ENCODE results near the gene ARRB1. TPM values are rescaled to one million over a fixed set of nuclear protein-coding genes. Genes with fewer than 3 reads are reported as not detected.

Gene ARRB1
- total RNA-seq, 1 experiment from 2014 or later: 3.6 TPM

GRCh38 chr11:75330291-75330690, 21.2 kb downstream of the ARRB1 start:
- Histone ChIP-seq H3K27me3 (replicated peaks) (no peaks in the 10 kb centered on the region), H3K4me3 (no peak overlapping the region), H3K27ac (no peak overlapping the region), H3K4me1 (replicated peaks) (peaks cover 17% of the 10 kb centered on the region), H3K36me3 (no peaks in the 10 kb centered on the region), H3K9me3 (replicated peaks) (no peaks in the 10 kb centered on the region)
- no peak for DNase-seq (ENCODE audit: low read depth in 1 of 2, low spot score in 2 of 2)

- H3K36me3 ChIP-seq: no peaks in the 10 kb centered on the region
- peaks cover 17% of the 10 kb centered on the region for H3K4me1 ChIP-seq (replicated peaks)
- peak; percentile 45 to 56 for DNase-seq (ENCODE audit: low read depth in 1 of 2, low spot score in 2 of 2)
- no peaks in the 10 kb centered on the region for H3K27me3 ChIP-seq (replicated peaks)
- no peak overlapping the region for H3K4me3 ChIP-seq
- no peak overlapping the region for H3K27ac ChIP-seq
- no peaks in the 10 kb centered on the region for H3K9me3 ChIP-seq (replicated peaks)
These were observed 22.8 kb downstream of the ARRB1 start for GRCh38 chr11:75328426-75329277.

DNA sequence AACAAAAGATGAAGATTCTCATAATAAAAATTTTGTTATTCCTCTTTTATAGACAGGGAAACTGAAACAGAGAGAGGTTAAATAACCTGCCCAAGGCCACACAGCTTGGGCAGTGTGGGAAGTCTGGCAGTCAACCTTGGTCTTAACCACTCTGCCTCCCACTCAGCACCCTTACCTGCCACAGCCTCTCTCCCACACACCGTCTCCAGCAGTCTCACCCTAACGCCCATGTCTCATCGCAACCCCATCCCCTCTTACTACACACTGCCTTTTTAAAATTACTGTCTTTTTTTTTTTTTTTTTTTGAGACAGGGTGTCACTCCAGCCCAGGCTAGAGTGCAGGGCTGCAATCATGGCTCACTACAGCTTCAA, 25.0 kb downstream of the ARRB1 start:
- Histone ChIP-seq H3K27ac (no peak overlapping the region), H3K4me1 (replicated peaks) (peaks cover 17% of the 10 kb centered on the region), H3K4me3 (no peak overlapping the region), H3K36me3 (no peaks in the 10 kb centered on the region), H3K27me3 (replicated peaks) (no peaks in the 10 kb centered on the region), H3K9me3 (replicated peaks) (no peaks in the 10 kb centered on the region)
- no peak for DNase-seq (ENCODE audit: low read depth in 1 of 2, low spot score in 2 of 2)

- Histone ChIP-seq H3K27ac (no peak overlapping the region), H3K4me1 (replicated peaks) (peaks cover 17% of the 10 kb centered on the region), H3K36me3 (no peaks in the 10 kb centered on the region), H3K27me3 (replicated peaks) (no peaks in the 10 kb centered on the region), H3K4me3 (no peak overlapping the region), H3K9me3 (replicated peaks) (no peaks in the 10 kb centered on the region)
- peak; percentile 47 to 62 for DNase-seq (ENCODE audit: low read depth in 1 of 2, low spot score in 2 of 2)
These were observed 25.6 kb downstream of the ARRB1 start for GRCh38 chr11:75325713-75326438.

DNA sequence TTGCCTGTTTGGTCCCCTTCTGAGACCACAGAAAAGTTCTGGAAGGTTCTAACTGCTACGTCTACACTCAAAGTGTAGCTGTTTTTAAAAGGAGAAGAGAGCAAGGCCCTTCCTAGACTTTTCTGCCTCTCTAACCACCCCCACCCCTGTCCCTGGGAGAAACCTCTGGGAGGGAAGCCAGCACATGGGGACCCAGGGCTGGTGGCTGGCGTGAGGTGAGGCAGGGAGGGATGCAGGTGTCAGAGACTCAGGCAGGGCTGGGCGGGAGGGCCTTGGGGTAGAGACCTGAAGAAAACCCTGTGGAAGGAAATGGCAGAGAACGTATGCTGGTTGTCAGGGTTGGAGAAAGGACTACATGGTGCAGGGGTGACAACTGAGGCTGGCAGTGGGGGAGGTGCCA, 26.7 kb downstream of the ARRB1 start:
- no peaks in the 10 kb centered on the region for H3K36me3 ChIP-seq
- H3K9me3 ChIP-seq (replicated peaks): no peaks in the 10 kb centered on the region
- H3K27me3 ChIP-seq (replicated peaks): no peaks in the 10 kb centered on the region
- H3K4me3 ChIP-seq: no peak overlapping the region
- DNase-seq (ENCODE audit: low read depth in 1 of 2, low spot score in 2 of 2): no peak
- H3K27ac ChIP-seq: no peak overlapping the region
- peaks cover 17% of the 10 kb centered on the region for H3K4me1 ChIP-seq (replicated peaks)

GRCh38 chr11:75324189-75324588, 27.3 kb downstream of the ARRB1 start:
- Histone ChIP-seq H3K27ac (no peak overlapping the region), H3K4me1 (replicated peaks) (peaks cover 17% of the 10 kb centered on the region), H3K4me3 (no peak overlapping the region), H3K9me3 (replicated peaks) (no peaks in the 10 kb centered on the region), H3K36me3 (no peaks in the 10 kb centered on the region), H3K27me3 (replicated peaks) (no peaks in the 10 kb centered on the region)
- DNase-seq (ENCODE audit: low read depth in 1 of 2, low spot score in 2 of 2): no peak

DNA sequence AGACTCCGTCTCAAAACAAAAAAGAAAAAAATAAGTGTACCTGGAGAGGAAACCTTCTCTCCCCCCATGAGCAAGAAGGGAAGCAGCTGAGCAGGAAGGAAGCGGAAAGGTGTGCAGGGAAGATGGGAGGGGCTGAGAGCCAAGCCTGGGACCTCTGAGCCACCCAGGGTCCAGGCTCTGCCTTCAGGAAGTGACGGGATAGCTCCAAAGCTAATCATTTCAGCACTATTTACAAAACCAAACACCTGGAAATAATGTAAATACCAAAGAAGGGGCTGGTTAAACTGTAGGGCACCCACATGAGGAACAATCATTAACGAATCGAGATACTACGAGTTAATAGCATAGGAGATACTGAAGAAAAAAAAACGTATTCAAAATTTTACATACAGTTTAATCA, 27.9 kb downstream of the ARRB1 start:
- H3K9me3 ChIP-seq (replicated peaks): no peaks in the 10 kb centered on the region
- no peaks in the 10 kb centered on the region for H3K27me3 ChIP-seq (replicated peaks)
- no peak for DNase-seq (ENCODE audit: low read depth in 1 of 2, low spot score in 2 of 2)
- H3K4me1 ChIP-seq (replicated peaks): peaks cover 16% of the 10 kb centered on the region
- H3K4me3 ChIP-seq: no peak overlapping the region
- no peak overlapping the region for H3K27ac ChIP-seq
- H3K36me3 ChIP-seq: no peaks in the 10 kb centered on the region

DNA sequence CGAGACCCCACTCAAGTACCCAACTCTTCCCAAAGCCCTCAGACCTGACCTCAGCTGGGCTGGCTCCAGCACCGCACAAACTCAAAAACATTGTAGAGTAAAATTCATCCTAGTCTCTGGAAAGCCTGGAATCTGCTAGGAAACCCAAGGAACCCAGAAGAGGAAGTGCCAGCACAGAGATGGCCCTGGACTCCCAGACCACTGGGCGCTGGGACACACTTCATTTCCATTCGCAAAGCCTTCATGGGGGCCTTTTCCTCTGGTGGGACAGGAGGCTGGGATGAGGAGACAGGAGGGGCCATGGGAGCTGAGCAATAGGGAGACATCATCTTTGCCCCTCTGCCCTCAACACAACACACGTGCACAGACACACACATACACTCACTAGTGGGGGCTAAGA, 30.8 kb downstream of the ARRB1 start:
- H3K4me3 ChIP-seq: no peak overlapping the region
- no peaks in the 10 kb centered on the region for H3K27me3 ChIP-seq (replicated peaks)
- H3K9me3 ChIP-seq (replicated peaks): no peaks in the 10 kb centered on the region
- H3K36me3 ChIP-seq: no peaks in the 10 kb centered on the region
- H3K4me1 ChIP-seq (replicated peaks): peaks cover 2% of the 10 kb centered on the region
- DNase-seq (ENCODE audit: low read depth in 1 of 2, low spot score in 2 of 2): no peak
- H3K27ac ChIP-seq: no peak overlapping the region

DNA sequence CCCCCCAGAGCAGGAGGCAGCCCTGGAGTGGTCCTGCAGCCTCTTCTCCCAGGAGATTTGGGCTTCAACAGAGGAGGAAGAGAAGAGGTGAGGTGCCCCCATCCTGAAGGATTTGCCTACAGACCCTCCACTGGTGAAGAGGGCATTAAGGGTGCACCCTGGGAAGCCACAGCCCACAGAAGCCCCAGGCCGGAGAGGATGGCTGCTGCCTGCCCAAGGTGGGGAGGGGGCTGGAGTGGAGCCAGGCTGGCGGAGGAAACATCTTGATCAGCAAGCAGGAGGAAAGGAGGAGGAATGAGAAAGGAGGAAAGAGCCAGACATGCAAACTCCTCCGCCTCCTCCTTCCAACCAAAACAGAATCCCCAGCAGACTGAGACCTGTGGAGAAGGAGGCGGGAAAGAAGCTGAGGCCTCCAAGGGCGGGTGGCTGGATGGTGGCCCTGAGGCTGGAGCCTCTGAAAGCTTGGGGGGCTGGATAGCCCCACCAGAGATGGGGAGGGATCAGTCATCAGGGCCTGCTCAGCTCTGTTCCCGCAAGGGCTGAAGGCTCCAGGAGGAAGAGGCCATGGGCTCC, 31.3 kb downstream of the ARRB1 start:
- Histone ChIP-seq H3K27ac (no peak overlapping the region), H3K4me3 (no peak overlapping the region), H3K36me3 (no peaks in the 10 kb centered on the region), H3K4me1 (replicated peaks) (no peaks in the 10 kb centered on the region), H3K27me3 (replicated peaks) (no peaks in the 10 kb centered on the region), H3K9me3 (replicated peaks) (no peaks in the 10 kb centered on the region)
- no peak for DNase-seq (ENCODE audit: low read depth in 1 of 2, low spot score in 2 of 2)

DNA sequence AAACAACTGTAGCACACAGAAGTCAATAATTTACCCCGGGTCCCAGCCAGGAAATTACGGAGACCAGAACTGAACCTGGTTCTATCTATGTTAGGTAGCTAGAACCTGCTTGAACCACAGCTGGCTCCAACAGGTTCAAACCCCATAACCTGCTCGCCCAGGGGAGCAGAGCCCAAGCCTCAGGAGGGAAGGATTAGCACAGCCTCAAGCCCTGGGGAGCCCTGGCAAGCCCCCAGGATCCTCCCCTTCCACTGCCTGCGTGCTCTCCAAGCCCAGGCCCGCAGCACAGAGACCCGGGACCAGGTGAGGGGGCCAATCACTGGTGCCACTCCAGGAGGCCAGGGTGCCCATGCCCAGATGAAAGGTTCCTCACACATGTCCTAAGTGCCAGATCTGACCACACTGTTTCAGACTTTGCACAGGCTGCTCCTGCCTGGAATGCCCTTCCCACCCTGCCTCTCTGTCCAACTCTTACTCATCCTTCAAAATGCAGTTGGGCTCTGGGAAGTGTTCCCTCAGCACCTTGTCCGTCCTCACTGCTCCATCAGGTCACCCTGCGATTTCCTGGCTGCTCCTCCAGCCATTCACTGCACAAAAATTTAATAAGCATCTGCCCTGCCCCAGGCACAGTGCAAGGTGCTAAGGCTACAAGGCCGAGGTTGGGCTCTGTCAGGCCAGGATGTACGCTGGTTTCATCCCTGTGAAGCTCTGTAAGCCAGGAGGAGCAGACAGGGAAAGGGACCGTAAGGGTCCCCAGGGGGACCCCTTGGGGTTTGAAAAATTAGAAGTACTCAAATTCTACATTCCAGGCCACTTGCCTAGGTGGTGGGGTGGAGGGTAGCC, 32.2 kb downstream of the ARRB1 start:
- DNase-seq (ENCODE audit: low read depth in 1 of 2, low spot score in 2 of 2): no peak
- H3K36me3 ChIP-seq: no peaks in the 10 kb centered on the region
- no peak overlapping the region for H3K4me3 ChIP-seq
- no peaks in the 10 kb centered on the region for H3K27me3 ChIP-seq (replicated peaks)
- no peak overlapping the region for H3K27ac ChIP-seq
- no peaks in the 10 kb centered on the region for H3K9me3 ChIP-seq (replicated peaks)
- H3K4me1 ChIP-seq (replicated peaks): no peaks in the 10 kb centered on the region

- Histone ChIP-seq H3K4me1 (replicated peaks) (no peaks in the 10 kb centered on the region), H3K4me3 (no peak overlapping the region), H3K27me3 (replicated peaks) (no peaks in the 10 kb centered on the region), H3K27ac (no peak overlapping the region), H3K9me3 (replicated peaks) (no peaks in the 10 kb centered on the region), H3K36me3 (no peaks in the 10 kb centered on the region)
- DNase-seq (ENCODE audit: low read depth in 1 of 2, low spot score in 2 of 2): no peak
These were observed 33.9 kb downstream of the ARRB1 start for GRCh38 chr11:75317446-75318122.

DNA sequence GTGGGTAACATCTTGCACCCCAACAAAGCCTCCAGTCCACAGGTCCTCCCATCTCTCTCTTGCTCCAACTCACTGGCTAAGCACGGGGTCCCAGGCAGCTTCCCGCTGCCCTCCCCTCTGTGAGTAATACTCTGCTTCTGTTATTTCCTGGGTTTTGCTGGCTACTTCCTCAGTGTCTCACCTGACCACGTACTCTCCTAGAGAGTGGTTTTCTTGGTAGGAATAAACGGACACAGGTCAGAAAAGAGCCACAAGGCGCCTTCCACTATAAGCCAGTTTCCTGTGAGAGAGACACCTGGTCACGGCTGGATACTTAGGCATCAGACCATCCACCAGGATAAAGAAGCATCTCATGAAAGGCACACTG, 36.0 kb downstream of the ARRB1 start:
- no peak for DNase-seq (ENCODE audit: low read depth in 1 of 2, low spot score in 2 of 2)
- Histone ChIP-seq H3K27me3 (replicated peaks) (no peaks in the 10 kb centered on the region), H3K27ac (no peak overlapping the region), H3K4me1 (replicated peaks) (no peaks in the 10 kb centered on the region), H3K36me3 (no peaks in the 10 kb centered on the region), H3K4me3 (no peak overlapping the region), H3K9me3 (replicated peaks) (no peaks in the 10 kb centered on the region)

GRCh38 chr11:75314771-75315438, 36.6 kb downstream of the ARRB1 start:
- Histone ChIP-seq H3K27me3 (replicated peaks) (no peaks in the 10 kb centered on the region), H3K9me3 (replicated peaks) (no peaks in the 10 kb centered on the region)

More at GRCh38 chr11:75314771-75315438, 36.6 kb downstream of the ARRB1 start:
- DNase-seq (ENCODE audit: low read depth in 1 of 2, low spot score in 2 of 2): no peak
- no peaks in the 10 kb centered on the region for H3K36me3 ChIP-seq
- H3K4me3 ChIP-seq: no peak overlapping the region
- H3K27ac ChIP-seq: no peak overlapping the region
- H3K4me1 ChIP-seq (replicated peaks): no peaks in the 10 kb centered on the region
